GM12891 (cell line): ENCODE measurements around the gene VPS18.

Experiments used
- DNase-seq: peaks from one replicate; pipeline ENCODE4 v3.0.0; 2011; ENCODE audit warnings: low spot score; ENCODE audit not compliant: insufficient read length
- FAIRE-seq: peaks from 2 replicates; lab custom pipeline; 2011; peaks lifted over from hg19 to GRCh38; lab: Jason Lieb, UNC
- PAX5 ChIP-seq: IDR thresholded peaks from 2 replicates; pipeline ENCODE4 v1.6.1; 2011; ENCODE audit warnings: low read length, moderate library complexity, mild to moderate bottlenecking; ENCODE audit not compliant: insufficient read depth, severe bottlenecking
- POLR2A ChIP-seq: IDR thresholded peaks from 2 replicates; pipeline ENCODE4 v1.6.1; 2011; ENCODE audit warnings: low read depth, low read length, control low read depth
- POLR2AphosphoS5 ChIP-seq: IDR thresholded peaks from 2 replicates; pipeline ENCODE4 v1.6.1; 2011; ENCODE audit warnings: low read depth, low read length, control low read depth
- POU2F2 ChIP-seq: IDR thresholded peaks from 2 replicates; pipeline ENCODE4 v1.6.1; 2011; ENCODE audit warnings: low read depth, mild to moderate bottlenecking, control low read depth, low read length, moderate library complexity
- SPI1 ChIP-seq: IDR thresholded peaks from 2 replicates; pipeline ENCODE4 v1.6.1; 2011; ENCODE audit warnings: low read depth, low read length, control low read depth
- TAF1 ChIP-seq: IDR thresholded peaks from 2 replicates; pipeline ENCODE4 v1.6.1; 2011; ENCODE audit warnings: low read depth, low read length, control low read depth

The VPS18 gene

GRCh38 chr15:40952301-40952900, 58.2 kb downstream of the VPS18 start:
- TF ChIP-seq POU2F2 (no peak), POLR2AphosphoS5 (no peak), SPI1 (no peak), POLR2A (no peak), TAF1 (no peak)
- FAIRE-seq (no peak), DNase-seq (no peak)

GRCh38 chr15:40952901-40953712, 58.9 kb downstream of the VPS18 start, which contains the start of gene CHAC1:
TSS of gene CHAC1 (plus strand) at chr15:40953471. CDS start at chr15:40953584, 113 bp downstream.
- peak; percentile 98 for FAIRE-seq
- peak; percentile 100 for DNase-seq
- TF ChIP-seq TAF1: no peak
- no peak for TF ChIP-seq SPI1
- TF ChIP-seq POLR2AphosphoS5: peak; percentile 51
- no peak for TF ChIP-seq PAX5
- TF ChIP-seq POU2F2: no peak
- TF ChIP-seq POLR2A: peak; percentile 61; the same call in 1 of the 2 replicates
